ENCODE measurements around the gene FGF12.

- no peak for TF ChIP-seq POLR2AphosphoS5 (IDR thresholded peaks at IDR 0.05)
- TF ChIP-seq, protein P1, sequence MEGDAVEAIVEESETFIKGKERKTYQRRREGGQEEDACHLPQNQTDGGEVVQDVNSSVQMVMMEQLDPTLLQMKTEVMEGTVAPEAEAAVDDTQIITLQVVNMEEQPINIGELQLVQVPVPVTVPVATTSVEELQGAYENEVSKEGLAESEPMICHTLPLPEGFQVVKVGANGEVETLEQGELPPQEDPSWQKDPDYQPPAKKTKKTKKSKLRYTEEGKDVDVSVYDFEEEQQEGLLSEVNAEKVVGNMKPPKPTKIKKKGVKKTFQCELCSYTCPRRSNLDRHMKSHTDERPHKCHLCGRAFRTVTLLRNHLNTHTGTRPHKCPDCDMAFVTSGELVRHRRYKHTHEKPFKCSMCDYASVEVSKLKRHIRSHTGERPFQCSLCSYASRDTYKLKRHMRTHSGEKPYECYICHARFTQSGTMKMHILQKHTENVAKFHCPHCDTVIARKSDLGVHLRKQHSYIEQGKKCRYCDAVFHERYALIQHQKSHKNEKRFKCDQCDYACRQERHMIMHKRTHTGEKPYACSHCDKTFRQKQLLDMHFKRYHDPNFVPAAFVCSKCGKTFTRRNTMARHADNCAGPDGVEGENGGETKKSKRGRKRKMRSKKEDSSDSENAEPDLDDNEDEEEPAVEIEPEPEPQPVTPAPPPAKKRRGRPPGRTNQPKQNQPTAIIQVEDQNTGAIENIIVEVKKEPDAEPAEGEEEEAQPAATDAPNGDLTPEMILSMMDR (IDR thresholded peaks at IDR 0.05), result no peak
Observed at GRCh38 chr3:192367616-192368015, 359.7 kb downstream of the FGF12 start.

Data from breast epithelium (tissue), 3 donors.